ENCODE measurements around the gene CST11. TPM values are rescaled to one million over a fixed set of nuclear protein-coding genes. Genes with fewer than 3 reads are reported as not detected.

The CST11 gene
- total RNA-seq, 1 donor, result not detected

GRCh38 chr20:23455639-23456038 is 3.0 kb upstream of the CST11 start:
- Histone ChIP-seq H3K4me1 (ENCODE audit: insufficient read depth, low read length) (no peaks in the 10 kb centered on the region), H2AFZ (ENCODE audit: low read length) (no peak overlapping the region), H3K4me3 (ENCODE audit: insufficient read depth, low read length) (no peak overlapping the region), H3K4me2 (ENCODE audit: insufficient read depth, low read length) (no peak overlapping the region), H3K27me3 (ENCODE audit: insufficient read depth, low read length) (peaks cover 10% of the 10 kb centered on the region), H3K27ac (ENCODE audit: low read depth, low read length) (no peak overlapping the region), H3K36me3 (ENCODE audit: insufficient read depth, low read length) (no peaks in the 10 kb centered on the region), H4K20me1 (ENCODE audit: insufficient read depth, low read length) (no peaks in the 10 kb centered on the region), H3K9me3 (ENCODE audit: low read depth, low read length) (no peaks in the 10 kb centered on the region), H3K79me2 (ENCODE audit: insufficient read depth, low read length) (no peaks in the 10 kb centered on the region)
- TF ChIP-seq, protein P1, sequence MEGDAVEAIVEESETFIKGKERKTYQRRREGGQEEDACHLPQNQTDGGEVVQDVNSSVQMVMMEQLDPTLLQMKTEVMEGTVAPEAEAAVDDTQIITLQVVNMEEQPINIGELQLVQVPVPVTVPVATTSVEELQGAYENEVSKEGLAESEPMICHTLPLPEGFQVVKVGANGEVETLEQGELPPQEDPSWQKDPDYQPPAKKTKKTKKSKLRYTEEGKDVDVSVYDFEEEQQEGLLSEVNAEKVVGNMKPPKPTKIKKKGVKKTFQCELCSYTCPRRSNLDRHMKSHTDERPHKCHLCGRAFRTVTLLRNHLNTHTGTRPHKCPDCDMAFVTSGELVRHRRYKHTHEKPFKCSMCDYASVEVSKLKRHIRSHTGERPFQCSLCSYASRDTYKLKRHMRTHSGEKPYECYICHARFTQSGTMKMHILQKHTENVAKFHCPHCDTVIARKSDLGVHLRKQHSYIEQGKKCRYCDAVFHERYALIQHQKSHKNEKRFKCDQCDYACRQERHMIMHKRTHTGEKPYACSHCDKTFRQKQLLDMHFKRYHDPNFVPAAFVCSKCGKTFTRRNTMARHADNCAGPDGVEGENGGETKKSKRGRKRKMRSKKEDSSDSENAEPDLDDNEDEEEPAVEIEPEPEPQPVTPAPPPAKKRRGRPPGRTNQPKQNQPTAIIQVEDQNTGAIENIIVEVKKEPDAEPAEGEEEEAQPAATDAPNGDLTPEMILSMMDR (IDR thresholded peaks at IDR 0.05; ENCODE audit: extremely low read depth, low read depth, low read length), result no peak
- DNase-seq (ENCODE audit: insufficient read length, low spot score, missing footprints), result no peak

- Histone ChIP-seq H3K4me2 (ENCODE audit: insufficient read depth, low read length) (no peak overlapping the region), H2AFZ (ENCODE audit: low read length) (no peak overlapping the region), H3K79me2 (ENCODE audit: insufficient read depth, low read length) (no peaks in the 10 kb centered on the region), H4K20me1 (ENCODE audit: insufficient read depth, low read length) (no peaks in the 10 kb centered on the region), H3K27ac (ENCODE audit: low read depth, low read length) (no peak overlapping the region), H3K9me3 (ENCODE audit: low read depth, low read length) (no peaks in the 10 kb centered on the region), H3K36me3 (ENCODE audit: insufficient read depth, low read length) (no peaks in the 10 kb centered on the region), H3K27me3 (ENCODE audit: insufficient read depth, low read length) (peaks cover 10% of the 10 kb centered on the region), H3K4me1 (ENCODE audit: insufficient read depth, low read length) (no peaks in the 10 kb centered on the region), H3K4me3 (ENCODE audit: insufficient read depth, low read length) (no peak overlapping the region)
- TF ChIP-seq, protein P1 (IDR thresholded peaks at IDR 0.05; ENCODE audit: extremely low read depth, low read depth, low read length), result no peak
- DNase-seq (ENCODE audit: insufficient read length, low spot score, missing footprints), result no peak
These were observed 2.1 kb upstream of the CST11 start for GRCh38 chr20:23454816-23455215.

DNA sequence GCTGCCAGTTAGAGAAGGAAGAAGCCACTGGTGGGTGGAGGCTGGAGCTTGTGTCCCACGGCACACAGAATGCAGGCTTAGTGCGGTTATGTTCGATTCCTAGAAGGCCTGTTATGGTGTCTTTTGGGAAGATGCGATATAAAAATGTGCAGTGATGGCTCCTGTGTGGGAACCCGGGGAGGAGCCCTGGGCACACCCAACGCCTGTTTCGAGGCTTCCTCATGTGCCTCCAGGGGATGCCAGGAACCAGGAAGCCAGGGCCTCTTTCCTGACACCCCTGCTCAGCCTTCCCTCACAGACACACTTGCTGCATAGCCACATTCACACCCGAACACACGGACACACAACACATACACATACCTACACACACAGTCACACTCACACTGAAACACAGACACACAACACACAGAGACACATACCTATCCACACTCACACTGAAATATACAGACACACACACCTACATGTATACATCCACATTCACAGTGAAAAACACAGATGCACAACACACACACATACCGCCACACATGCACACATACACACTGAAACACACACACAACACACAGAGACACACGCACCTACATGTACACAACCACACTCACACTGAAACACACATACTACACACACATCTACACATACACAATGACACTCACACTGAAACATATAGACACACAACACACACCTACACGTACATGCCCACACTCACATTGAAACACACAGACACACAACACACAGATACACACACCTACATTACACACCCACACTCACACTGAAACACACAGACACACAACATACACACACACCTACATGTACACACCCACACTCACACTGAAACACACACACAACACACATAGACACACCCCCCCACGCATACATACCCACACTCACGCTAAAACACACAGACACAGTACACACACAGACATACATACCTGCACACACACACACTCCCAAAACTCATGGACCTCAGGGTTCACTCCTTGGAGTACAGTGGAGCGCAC is 1.2 kb upstream of the CST11 start:
- H3K27me3 ChIP-seq (ENCODE audit: insufficient read depth, low read length), result peaks cover 10% of the 10 kb centered on the region
- no peak overlapping the region for H3K27ac ChIP-seq (ENCODE audit: low read depth, low read length)
- H3K79me2 ChIP-seq (ENCODE audit: insufficient read depth, low read length), result no peaks in the 10 kb centered on the region
- H3K4me1 ChIP-seq (ENCODE audit: insufficient read depth, low read length), result no peaks in the 10 kb centered on the region
- DNase-seq (ENCODE audit: insufficient read length, low spot score, missing footprints), result no peak
- H3K4me3 ChIP-seq (ENCODE audit: insufficient read depth, low read length), result no peak overlapping the region
- H2AFZ ChIP-seq (ENCODE audit: low read length), result no peak overlapping the region
- H3K36me3 ChIP-seq (ENCODE audit: insufficient read depth, low read length), result no peaks in the 10 kb centered on the region
- TF ChIP-seq, protein P1 (IDR thresholded peaks at IDR 0.05; ENCODE audit: extremely low read depth, low read depth, low read length), result no peak
- H3K9me3 ChIP-seq (ENCODE audit: low read depth, low read length), result no peaks in the 10 kb centered on the region
- H4K20me1 ChIP-seq (ENCODE audit: insufficient read depth, low read length), result no peaks in the 10 kb centered on the region
- no peak overlapping the region for H3K4me2 ChIP-seq (ENCODE audit: insufficient read depth, low read length)

DNA sequence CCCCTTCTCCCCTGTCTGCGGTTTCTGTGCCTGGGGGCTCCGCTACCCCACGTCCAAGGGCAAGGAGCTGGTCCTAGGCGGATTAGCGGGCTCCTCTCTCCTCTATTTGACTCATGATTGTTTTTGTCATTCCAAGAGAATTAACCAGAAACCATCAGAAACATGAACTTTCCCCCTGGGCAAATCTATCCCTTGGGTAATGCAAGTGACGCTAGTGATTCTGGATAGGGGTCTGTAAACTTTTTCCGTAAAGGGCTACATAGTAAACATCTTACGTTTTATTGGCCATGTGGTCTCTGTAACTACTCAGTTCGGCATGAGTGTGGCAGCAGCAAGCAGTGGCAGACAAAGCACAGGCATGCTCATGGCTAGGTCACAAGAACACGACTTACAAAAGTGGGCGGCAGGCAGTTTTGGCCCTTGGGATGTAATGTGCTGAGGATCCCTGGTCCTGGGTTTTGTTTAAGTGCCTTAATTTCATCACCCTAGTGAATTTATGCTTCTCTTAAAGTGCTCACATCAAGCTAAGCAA is 654 bp downstream of the CST11 start:
- Histone ChIP-seq H2AFZ (ENCODE audit: low read length) (no peak overlapping the region), H3K27me3 (ENCODE audit: insufficient read depth, low read length) (peaks cover 10% of the 10 kb centered on the region), H3K4me2 (ENCODE audit: insufficient read depth, low read length) (no peak overlapping the region), H3K4me1 (ENCODE audit: insufficient read depth, low read length) (no peaks in the 10 kb centered on the region), H3K27ac (ENCODE audit: low read depth, low read length) (no peak overlapping the region), H3K36me3 (ENCODE audit: insufficient read depth, low read length) (no peaks in the 10 kb centered on the region), H4K20me1 (ENCODE audit: insufficient read depth, low read length) (no peaks in the 10 kb centered on the region), H3K79me2 (ENCODE audit: insufficient read depth, low read length) (no peaks in the 10 kb centered on the region), H3K9me3 (ENCODE audit: low read depth, low read length) (no peaks in the 10 kb centered on the region), H3K4me3 (ENCODE audit: insufficient read depth, low read length) (no peak overlapping the region)
- no peak for DNase-seq (ENCODE audit: insufficient read length, low spot score, missing footprints)
- TF ChIP-seq, protein P1 (IDR thresholded peaks at IDR 0.05; ENCODE audit: extremely low read depth, low read depth, low read length), result no peak
